SU-DHL-6 (cell line): ENCODE measurements around the gene RPS6KC1.
"Not testable (repeated sequence)": the region's sequence is repeated elsewhere in the genome, so short reads cannot be mapped to it uniquely, and the experiment has no call there.

ENCODE experiments used
- H2AFZ ChIP-seq: fragments of 200-600 bp; sonication (generic); 2 replicates; pipeline ENCODE4 v1.6.1; 2014; ENCODE audit warnings: low read depth, mild to moderate bottlenecking, moderate library complexity, mixed read lengths, antibody characterized with exemption, low read length; ENCODE audit not compliant: severe bottlenecking
- H3F3A ChIP-seq: fragments of 200-600 bp; shearing (Covaris generic); 2 replicates; pipeline ENCODE4 v1.6.0; 2016; ENCODE audit warnings: antibody characterized with exemption, mild to moderate bottlenecking; ENCODE audit not compliant: insufficient read depth
- H3K27ac ChIP-seq: fragments of 200-600 bp; sonication (generic); 2 replicates; pipeline ENCODE4 v1.5.1; 2016; ENCODE audit warnings: low read depth, mild to moderate bottlenecking, low read length, moderate library complexity, mixed read lengths
- H3K27me3 ChIP-seq: fragments of 200-600 bp; sonication (generic), shearing (Covaris generic); 2 replicates; pipeline ENCODE4 v1.6.0; 2014; ENCODE audit warnings: mild to moderate bottlenecking, low read length
- H3K36me3 ChIP-seq: fragments of 200-600 bp; sonication (generic); 2 replicates; pipeline ENCODE4 v1.6.1; 2014; ENCODE audit warnings: mild to moderate bottlenecking, low read length, mixed read lengths
- H3K4me2 ChIP-seq: fragments of 300-600, 200-600 bp; shearing (Covaris generic), sonication (generic); 2 replicates; pipeline ENCODE4 v1.6.0; 2014; ENCODE audit warnings: low read length, low read depth, mild to moderate bottlenecking; ENCODE audit not compliant: poor library complexity, severe bottlenecking
- H3K4me3 ChIP-seq: fragments of 200-600 bp; sonication (generic); 2 replicates; pipeline ENCODE4 v1.5.1; 2014; ENCODE audit warnings: antibody characterized with exemption, low read length, mild to moderate bottlenecking, mixed read lengths; ENCODE audit not compliant: insufficient read depth, poor library complexity, severe bottlenecking
- H3K79me2 ChIP-seq: fragments of 200-600 bp; sonication (generic); 2 replicates; pipeline ENCODE4 v1.6.1; 2014; ENCODE audit warnings: mild to moderate bottlenecking, low read length, moderate library complexity; ENCODE audit not compliant: insufficient read depth
- H3K9ac ChIP-seq: fragments of 200-600 bp; sonication (generic); 2 replicates; pipeline ENCODE4 v1.7.0; 2014; ENCODE audit warnings: mild to moderate bottlenecking, low read length
- H3K9me2 ChIP-seq: fragments of 200-600 bp; sonication (generic); replicated peaks from 2 replicates; pipeline ENCODE4 v1.6.1; 2014; ENCODE audit warnings: low read length; ENCODE audit not compliant: insufficient read depth
- H3K9me3 ChIP-seq: fragments of 200-600 bp; sonication (generic); 2 replicates; pipeline ENCODE4 v1.6.1; 2014; ENCODE audit warnings: low read length, mixed read lengths; ENCODE audit not compliant: insufficient read depth
- H4K20me1 ChIP-seq: fragments of 200-600 bp; sonication (generic); 2 replicates; pipeline ENCODE4 v1.6.1; 2014; ENCODE audit warnings: low read depth, mild to moderate bottlenecking, antibody characterized with exemption, low read length, moderate library complexity, mixed read lengths
- EZH2phosphoT487 ChIP-seq: fragments of 200-600 bp; sonication (generic), shearing (Covaris generic); conservative IDR thresholded peaks from 2 replicates; pipeline ENCODE4 v1.6.1; 2018; ENCODE audit warnings: mild to moderate bottlenecking, antibody characterized with exemption, low read length, moderate library complexity, mixed read lengths
- TF ChIP-seq, protein P1 (sequence below): fragments of 200-600 bp; sonication (generic); IDR thresholded peaks from one replicate; pipeline ENCODE4 v1.5.1; 2017; ENCODE audit warnings: antibody characterized with exemption, mild to moderate bottlenecking, low read length, moderate library complexity; ENCODE audit not compliant: insufficient read depth, poor library complexity, severe bottlenecking

The RPS6KC1 gene

DNA sequence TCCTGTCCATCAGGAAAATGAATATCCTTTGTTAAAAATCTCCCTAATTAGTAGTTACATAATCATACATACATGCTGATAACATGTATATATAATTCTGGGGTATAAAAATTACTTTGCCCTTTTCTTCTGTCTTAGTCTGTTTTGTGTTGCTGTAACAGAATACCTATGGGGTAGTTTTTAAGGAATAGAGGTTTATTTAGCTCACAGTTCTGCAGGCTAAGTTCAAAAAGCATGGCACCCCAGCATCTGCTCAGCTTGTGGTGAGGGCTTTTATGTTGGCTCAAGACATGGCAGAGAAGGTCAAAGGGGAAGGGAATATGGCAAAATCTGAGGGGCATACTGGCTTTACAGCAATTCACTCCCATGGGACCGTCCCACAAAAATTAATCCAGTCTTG, 16.3 kb upstream of the RPS6KC1 start:
- H4K20me1 ChIP-seq, result no peaks in the 10 kb centered on the region
- TF ChIP-seq, protein P1, sequence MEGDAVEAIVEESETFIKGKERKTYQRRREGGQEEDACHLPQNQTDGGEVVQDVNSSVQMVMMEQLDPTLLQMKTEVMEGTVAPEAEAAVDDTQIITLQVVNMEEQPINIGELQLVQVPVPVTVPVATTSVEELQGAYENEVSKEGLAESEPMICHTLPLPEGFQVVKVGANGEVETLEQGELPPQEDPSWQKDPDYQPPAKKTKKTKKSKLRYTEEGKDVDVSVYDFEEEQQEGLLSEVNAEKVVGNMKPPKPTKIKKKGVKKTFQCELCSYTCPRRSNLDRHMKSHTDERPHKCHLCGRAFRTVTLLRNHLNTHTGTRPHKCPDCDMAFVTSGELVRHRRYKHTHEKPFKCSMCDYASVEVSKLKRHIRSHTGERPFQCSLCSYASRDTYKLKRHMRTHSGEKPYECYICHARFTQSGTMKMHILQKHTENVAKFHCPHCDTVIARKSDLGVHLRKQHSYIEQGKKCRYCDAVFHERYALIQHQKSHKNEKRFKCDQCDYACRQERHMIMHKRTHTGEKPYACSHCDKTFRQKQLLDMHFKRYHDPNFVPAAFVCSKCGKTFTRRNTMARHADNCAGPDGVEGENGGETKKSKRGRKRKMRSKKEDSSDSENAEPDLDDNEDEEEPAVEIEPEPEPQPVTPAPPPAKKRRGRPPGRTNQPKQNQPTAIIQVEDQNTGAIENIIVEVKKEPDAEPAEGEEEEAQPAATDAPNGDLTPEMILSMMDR, result no peak
- no peak for TF ChIP-seq EZH2phosphoT487
- H2AFZ ChIP-seq, result no peak overlapping the region

DNA sequence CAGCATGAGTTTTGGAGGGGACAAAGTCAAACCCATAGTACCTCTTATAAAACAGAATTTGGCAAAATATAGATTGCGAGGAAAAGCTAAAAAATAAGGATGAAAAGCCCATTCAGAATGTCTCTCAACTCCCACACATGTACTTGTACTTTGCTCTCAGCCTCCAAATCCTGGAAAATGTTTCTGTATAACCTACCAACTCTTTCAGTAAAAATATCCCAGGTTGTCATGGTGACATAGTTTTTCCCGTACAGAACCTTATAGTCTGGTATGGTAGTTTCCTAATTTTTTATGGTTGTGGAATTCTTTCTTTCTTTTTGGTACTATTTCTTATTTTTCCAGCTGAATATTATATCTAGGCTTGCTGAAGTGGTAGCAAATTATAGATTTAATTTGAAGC, 15.5 kb upstream of the RPS6KC1 start:
- Histone ChIP-seq H3K4me3 (no peak overlapping the region), H3K79me2 (no peaks in the 10 kb centered on the region), H4K20me1 (no peaks in the 10 kb centered on the region), H3K9ac (no peak overlapping the region), H3K27me3 (no peaks in the 10 kb centered on the region), H3K27ac (no peak overlapping the region), H3K4me2 (no peak overlapping the region), H3K9me2 (no peaks in the 10 kb centered on the region), H3K9me3 (no peaks in the 10 kb centered on the region), H2AFZ (no peak overlapping the region), H3K36me3 (no peaks in the 10 kb centered on the region), H3F3A (no peaks in the 10 kb centered on the region)
- TF ChIP-seq, protein P1, result no peak
- no peak for TF ChIP-seq EZH2phosphoT487

More for the DNA sequence above, 16.3 kb upstream of the RPS6KC1 start:
- Histone ChIP-seq H3K9me3 (no peaks in the 10 kb centered on the region), H3K36me3 (no peaks in the 10 kb centered on the region), H3F3A (no peaks in the 10 kb centered on the region), H3K4me3 (no peak overlapping the region), H3K9me2 (no peaks in the 10 kb centered on the region), H3K4me2 (no peak overlapping the region), H3K27ac (no peak overlapping the region), H3K9ac (no peak overlapping the region), H3K27me3 (no peaks in the 10 kb centered on the region), H3K79me2 (no peaks in the 10 kb centered on the region)

DNA sequence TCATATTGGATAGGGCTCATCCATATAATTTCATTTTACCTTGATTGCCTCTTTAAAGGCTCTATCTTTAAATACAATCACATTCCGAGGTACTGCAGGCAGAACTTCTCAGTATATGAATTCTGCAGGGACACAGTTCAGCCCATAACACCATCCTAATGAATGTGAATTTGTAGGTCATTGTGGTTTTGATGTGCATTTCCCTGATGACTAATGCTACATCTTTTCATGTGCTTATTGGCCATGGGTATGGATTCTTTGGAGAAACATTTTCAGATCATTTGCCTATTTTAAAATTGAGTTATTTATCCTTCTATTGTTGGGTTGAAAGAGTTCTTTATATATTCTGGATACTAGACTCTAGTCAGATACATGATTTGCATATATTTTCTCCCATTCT, 9.6 kb upstream of the RPS6KC1 start:
- Histone ChIP-seq H3K36me3 (no peaks in the 10 kb centered on the region), H3K9ac (no peak overlapping the region), H3K27ac (no peak overlapping the region), H2AFZ (no peak overlapping the region), H3K4me3 (no peak overlapping the region), H4K20me1 (no peaks in the 10 kb centered on the region), H3K27me3 (no peaks in the 10 kb centered on the region), H3K9me2 (no peaks in the 10 kb centered on the region), H3K4me2 (no peak overlapping the region), H3F3A (no peaks in the 10 kb centered on the region), H3K79me2 (no peaks in the 10 kb centered on the region), H3K9me3 (no peaks in the 10 kb centered on the region)
- TF ChIP-seq, protein P1, result no peak
- TF ChIP-seq EZH2phosphoT487, result no peak

DNA sequence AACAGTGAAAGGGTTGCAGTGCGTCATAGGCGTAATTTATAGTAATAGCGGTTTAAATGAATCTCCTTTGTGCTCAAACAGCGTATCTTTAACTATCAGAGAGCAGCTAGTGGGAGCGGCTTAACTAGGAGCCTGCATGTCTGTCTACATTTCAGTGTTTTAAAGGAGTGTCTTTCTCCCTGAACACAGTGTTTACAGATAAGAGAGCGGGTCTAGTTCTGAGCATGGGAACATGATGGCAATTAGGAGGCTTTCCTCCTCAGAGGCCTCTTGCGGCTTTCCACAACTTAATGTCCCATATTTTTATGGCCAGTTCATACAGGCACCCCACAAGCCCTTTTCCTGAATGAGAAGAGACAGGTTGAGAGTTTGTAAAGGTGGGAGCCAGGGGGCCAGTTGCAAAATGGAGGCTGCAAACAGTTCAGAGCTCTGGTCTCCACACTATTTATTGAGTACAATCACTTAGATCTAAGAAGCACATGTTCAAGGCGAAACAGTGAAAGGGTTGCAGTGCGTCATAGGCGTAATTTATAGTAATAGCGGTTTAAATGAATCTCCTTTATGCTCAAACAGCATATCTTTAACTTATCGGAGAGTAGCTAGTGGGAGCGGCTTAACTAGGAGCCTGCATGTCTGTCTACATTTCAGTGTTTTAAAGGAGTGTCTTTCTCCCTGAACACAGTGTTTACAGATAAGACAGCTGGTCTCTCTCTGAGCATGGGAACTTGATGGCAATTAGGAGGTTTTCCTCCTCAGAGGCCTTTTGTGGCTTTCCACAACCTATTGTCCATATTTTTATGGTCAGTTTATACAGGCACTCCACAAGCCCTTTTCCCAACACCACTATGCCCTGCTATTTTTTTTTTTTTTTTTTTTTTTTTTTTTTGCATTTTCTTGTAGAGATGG, 5.5 kb upstream of the RPS6KC1 start:
- H3K9me2 ChIP-seq, H2AFZ ChIP-seq, H3K4me2 ChIP-seq: not testable (repeated sequence)

More for the DNA sequence above, 5.5 kb upstream of the RPS6KC1 start:
- not testable (repeated sequence) for H3K27ac ChIP-seq, H3K9me3 ChIP-seq, H3K9ac ChIP-seq, H3F3A ChIP-seq, H3K4me3 ChIP-seq, H3K36me3 ChIP-seq, H3K27me3 ChIP-seq, H3K79me2 ChIP-seq, H4K20me1 ChIP-seq
